Peyer's patch (tissue), 4 donors: ENCODE results near the gene ANKRD11.

ENCODE experiments used
- CTCF ChIP-seq, 6 experiments: fragments of 450-650 bp in 4 of 6; fragments of 200-600 bp in 2 of 6; sonication (generic) in 1 of 6; IDR thresholded peaks; one replicate each; pipeline ENCODE4 v1.5.1; 2017 to 2019; ENCODE audit warnings: antibody characterized with exemption in 6 of 6, mild to moderate bottlenecking in 3 of 6, moderate library complexity in 1 of 6
- POLR2A ChIP-seq, 2 donors: fragments of 450-650 bp; IDR thresholded peaks; one replicate each; pipeline ENCODE4 v1.5.1; 2017; ENCODE audit warnings: antibody characterized with exemption in 2 of 2, mild to moderate bottlenecking in 2 of 2, moderate library complexity in 2 of 2

GRCh38 chr16:89536886-89537548, 46.7 kb upstream of the ANKRD11 start:
- no peak for TF ChIP-seq CTCF (IDR thresholded peaks at IDR 0.05)
- no peak for TF ChIP-seq POLR2A (IDR thresholded peaks at IDR 0.05)
